Mesendoderm (in vitro differentiated cells): Measurements from ENCODE around the gene MRRF.
"Not testable (repeated sequence)": the region's sequence is repeated elsewhere in the genome, so short reads cannot be mapped to it uniquely, and the experiment has no call there.

Experiments
- DNase-seq: peaks from one replicate; pipeline ENCODE4 v3.0.0; 2013
- H2AK5ac ChIP-seq: 2 replicates; pipeline ENCODE4 v1.6.1; 2013; ENCODE audit warnings: low read length, inconsistent platforms
- H2BK120ac ChIP-seq: 2 replicates; pipeline ENCODE4 v1.6.1; 2013; ENCODE audit warnings: low read depth, mild to moderate bottlenecking, low read length, moderate library complexity, mixed read lengths
- H2BK15ac ChIP-seq: replicated peaks from 2 replicates; pipeline ENCODE4 v1.6.1; 2013; ENCODE audit warnings: low read depth, mild to moderate bottlenecking, moderate library complexity
- H2BK5ac ChIP-seq: 2 replicates; pipeline ENCODE4 v1.6.1; 2013; ENCODE audit warnings: low read length, inconsistent platforms
- H3K18ac ChIP-seq: 2 replicates; pipeline ENCODE4 v1.6.1; 2013; ENCODE audit warnings: mild to moderate bottlenecking, low read length, mixed read lengths
- H3K23ac ChIP-seq: one replicate; pipeline ENCODE4 v1.6.1; 2013; ENCODE audit warnings: low read length
- H3K27ac ChIP-seq: 2 replicates; pipeline ENCODE4 v1.5.1; 2013; ENCODE audit warnings: low read depth, mild to moderate bottlenecking, inconsistent platforms, low read length, moderate library complexity
- H3K27me3 ChIP-seq: 2 replicates; pipeline ENCODE4 v1.6.1; 2013; ENCODE audit warnings: low read length, control low read depth, mild to moderate bottlenecking, inconsistent platforms; ENCODE audit not compliant: insufficient read depth, poor library complexity
- H3K36me3 ChIP-seq: 2 replicates; pipeline ENCODE4 v1.6.1; 2013; ENCODE audit warnings: low read length, inconsistent platforms; ENCODE audit not compliant: control insufficient read depth, insufficient read depth
- H3K4ac ChIP-seq: one replicate; pipeline ENCODE4 v1.6.1; 2013; ENCODE audit warnings: low read depth, mild to moderate bottlenecking, low read length, moderate library complexity
- H3K4me1 ChIP-seq: 2 replicates; pipeline ENCODE4 v1.6.1; 2013; ENCODE audit warnings: low read depth, low read length, inconsistent platforms; ENCODE audit not compliant: control insufficient read depth
- H3K4me2 ChIP-seq: 2 replicates; pipeline ENCODE4 v1.6.1; 2013; ENCODE audit warnings: low read length
- H3K4me3 ChIP-seq: 2 replicates; pipeline ENCODE4 v1.5.1; 2013; ENCODE audit warnings: mild to moderate bottlenecking, low read length
- H3K56ac ChIP-seq: one replicate; pipeline ENCODE4 v1.6.1; 2013; ENCODE audit warnings: low read length
- H3K79me1 ChIP-seq: 2 replicates; pipeline ENCODE4 v1.6.1; 2013; ENCODE audit warnings: low read length, inconsistent platforms
- H3K79me2 ChIP-seq: 2 replicates; pipeline ENCODE4 v1.6.1; 2013; ENCODE audit warnings: mild to moderate bottlenecking, low read length; ENCODE audit not compliant: control insufficient read depth, insufficient read depth
- H3K9ac ChIP-seq: 2 replicates; pipeline ENCODE4 v1.6.1; 2013; ENCODE audit warnings: low read length, inconsistent platforms
- H4K5ac ChIP-seq: one replicate; pipeline ENCODE4 v1.6.1; 2013; ENCODE audit warnings: low read length
- H4K8ac ChIP-seq: one replicate; pipeline ENCODE4 v1.6.1; 2013; ENCODE audit warnings: low read depth, mild to moderate bottlenecking, control low read depth, low read length, moderate library complexity
- WGBS: extraction: QIAGEN DNeasy Blood & Tissue Kit; methylation state at CpG from one replicate; pipeline ENCODE4 v1.1.7; 2013; ENCODE audit warnings: low lambda C conversion rate, missing lambda C conversion rate; ENCODE audit not compliant: insufficient coverage; ENCODE audit errors: extremely low coverage; 5-methylcytosine and 5-hydroxymethylcytosine counted together

MRRF gene

DNA sequence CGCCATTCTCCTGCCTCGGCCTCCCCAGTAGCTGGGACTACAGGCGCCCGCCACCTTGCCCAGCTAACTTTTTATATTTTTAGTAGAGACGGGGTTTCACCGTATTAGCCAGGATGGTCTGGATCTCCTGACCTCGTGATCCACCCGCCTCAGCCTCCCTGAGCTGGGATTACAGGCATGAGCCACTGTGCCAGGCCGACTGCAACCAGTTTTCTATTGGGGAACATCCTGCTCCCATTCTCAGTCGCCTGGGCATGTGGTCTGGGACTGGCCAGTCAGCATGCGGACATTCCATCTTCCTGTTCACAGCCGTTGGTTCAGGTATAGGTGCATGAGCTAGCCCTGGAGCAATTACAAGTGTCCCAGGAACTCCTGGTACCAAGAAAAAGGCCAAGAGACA is 98.4 kb downstream of the MRRF start:
- not testable (repeated sequence) for DNase-seq, H3K18ac ChIP-seq, H4K8ac ChIP-seq, H3K36me3 ChIP-seq, H4K5ac ChIP-seq, H3K56ac ChIP-seq, H2BK5ac ChIP-seq, H3K23ac ChIP-seq, H3K79me1 ChIP-seq, H2BK15ac ChIP-seq, H2BK120ac ChIP-seq, H3K27me3 ChIP-seq, H3K4ac ChIP-seq, H3K79me2 ChIP-seq, H3K4me3 ChIP-seq, H3K4me2 ChIP-seq, H3K4me1 ChIP-seq, H3K9ac ChIP-seq, H2AK5ac ChIP-seq, H3K27ac ChIP-seq
- no CpG with 5 or more reads among the region's 12 CpGs for WGBS

DNA sequence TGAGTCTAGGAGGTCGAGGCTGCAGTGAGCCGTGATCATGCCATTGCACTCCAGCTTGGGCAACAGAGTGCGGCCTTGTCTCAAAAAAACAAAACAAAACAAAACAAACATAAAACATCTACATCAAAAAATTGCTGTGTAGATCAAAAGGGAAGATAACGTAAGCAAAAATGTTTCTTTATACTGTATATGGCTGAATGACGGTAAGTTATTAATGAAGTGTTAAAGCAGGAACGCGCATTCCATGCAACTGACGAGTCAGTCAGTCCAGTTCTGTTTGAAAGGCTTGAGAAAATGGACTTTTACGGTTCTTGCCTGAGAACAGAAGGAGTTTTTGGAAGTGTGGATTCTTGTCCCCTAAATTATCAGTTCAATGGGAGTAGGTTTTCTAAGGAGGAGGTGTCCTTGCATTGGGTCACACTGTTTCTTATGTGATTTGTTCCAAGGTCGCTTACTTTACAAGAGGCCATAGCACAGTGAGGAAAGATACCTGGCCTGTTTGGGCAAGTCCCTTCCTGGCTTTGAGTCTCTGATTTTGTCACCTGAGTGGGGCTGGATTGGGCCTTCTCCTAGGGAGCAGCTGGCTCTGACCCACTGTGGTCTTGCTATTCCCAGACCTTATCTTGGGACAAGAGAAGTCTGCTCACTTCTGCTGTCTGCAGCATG is 99.6 kb downstream of the MRRF start:
- Histone ChIP-seq H2BK5ac (no peak overlapping the region), H2BK120ac (no peak overlapping the region), H3K18ac (no peak overlapping the region), H3K27me3 (no peaks in the 10 kb centered on the region), H3K9ac (no peak overlapping the region), H4K5ac (no peak overlapping the region), H3K79me1 (no peaks in the 10 kb centered on the region), H3K4me2 (no peak overlapping the region), H2AK5ac (no peak overlapping the region), H3K4me3 (no peak overlapping the region), H3K4ac (no peak overlapping the region), H3K56ac (no peak overlapping the region), H3K23ac (no peak overlapping the region), H3K79me2 (no peaks in the 10 kb centered on the region), H3K36me3 (no peaks in the 10 kb centered on the region), H3K4me1 (no peaks in the 10 kb centered on the region), H3K27ac (no peak overlapping the region), H2BK15ac (no peak overlapping the region), H4K8ac (no peak overlapping the region)
- DNase-seq: no peak
- 100% methylated on average over 2 of the region's 10 CpGs for WGBS

DNA sequence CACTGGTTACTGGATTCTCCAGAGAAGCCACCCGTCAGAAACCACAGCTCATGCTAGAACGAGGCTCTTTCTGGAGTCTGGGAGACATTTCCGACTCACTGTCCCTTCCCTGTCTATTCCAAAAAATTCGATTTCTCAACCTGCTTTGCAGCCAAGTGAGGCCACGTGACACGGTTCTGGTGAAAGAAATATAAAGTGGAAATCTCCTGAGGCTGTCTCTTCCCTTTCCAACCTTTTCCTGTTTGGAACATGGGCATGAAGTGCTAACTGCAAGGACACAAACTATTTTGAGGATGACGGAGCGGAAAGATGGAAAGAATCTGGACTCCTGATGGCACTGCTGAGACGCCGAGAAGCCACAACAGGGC is 100.1 kb downstream of the MRRF start:
- Histone ChIP-seq H3K79me1 (no peaks in the 10 kb centered on the region), H2BK120ac (no peak overlapping the region), H3K4me2 (no peak overlapping the region), H3K18ac (no peak overlapping the region), H3K36me3 (no peaks in the 10 kb centered on the region), H3K4me1 (no peaks in the 10 kb centered on the region), H2BK5ac (no peak overlapping the region), H3K27me3 (no peaks in the 10 kb centered on the region), H2BK15ac (no peak overlapping the region), H3K79me2 (no peaks in the 10 kb centered on the region), H4K5ac (no peak overlapping the region), H4K8ac (no peak overlapping the region), H3K27ac (no peak overlapping the region), H2AK5ac (no peak overlapping the region), H3K9ac (no peak overlapping the region), H3K4me3 (no peak overlapping the region), H3K56ac (no peak overlapping the region), H3K23ac (no peak overlapping the region), H3K4ac (no peak overlapping the region)
- DNase-seq: no peak
- WGBS: no CpG with 5 or more reads among the region's 10 CpGs

DNA sequence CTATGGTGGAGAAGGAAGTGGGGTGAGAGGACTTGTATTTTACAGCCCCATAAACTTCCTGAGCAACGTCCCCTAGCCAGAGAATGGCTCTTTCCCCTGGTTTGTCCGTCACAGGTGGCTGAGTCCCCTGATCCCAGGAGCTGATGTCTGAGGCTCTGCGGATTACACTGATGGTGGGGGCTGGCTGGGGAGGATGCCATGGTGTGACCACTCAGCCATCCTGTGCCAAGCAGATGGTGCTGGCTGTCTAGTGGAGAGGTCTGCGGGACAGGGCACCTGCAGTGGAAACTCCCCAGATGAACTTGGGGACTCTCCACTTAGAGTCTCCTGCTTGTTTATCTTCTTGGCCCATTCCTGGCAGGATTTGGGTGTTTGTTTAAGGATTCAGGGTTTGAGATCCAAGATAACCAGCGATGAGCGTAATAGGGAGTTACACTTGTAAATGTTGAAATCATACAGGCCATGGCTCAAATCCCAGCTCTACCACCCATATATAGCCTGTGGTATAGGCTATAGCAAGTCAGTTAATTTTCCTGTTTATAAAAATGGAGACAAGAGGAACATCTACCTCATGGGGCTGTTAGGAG is 101.5 kb downstream of the MRRF start:
- WGBS: no CpG with 5 or more reads among the region's 6 CpGs
- H3K4me1 ChIP-seq: no peaks in the 10 kb centered on the region
- no peak for DNase-seq

DNA sequence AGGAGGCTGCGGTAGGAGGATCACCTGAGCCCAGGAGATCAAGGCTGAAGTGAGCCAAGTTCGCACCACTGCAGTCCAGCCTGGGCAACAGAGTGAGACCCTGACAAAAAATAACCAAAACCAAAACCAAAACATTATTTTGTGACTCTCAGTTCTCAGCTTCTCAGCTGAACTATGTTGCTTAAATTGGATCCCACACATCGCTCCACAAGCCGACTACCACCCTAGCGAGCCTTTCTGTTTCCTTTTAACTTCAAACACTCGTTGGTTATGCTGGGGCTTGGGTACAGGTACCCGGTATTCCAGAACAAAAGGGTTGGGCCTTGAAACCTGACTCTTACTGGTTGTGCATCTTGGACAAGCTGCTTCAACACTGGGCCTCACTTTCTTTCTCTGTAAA is 102.4 kb downstream of the MRRF start:
- Histone ChIP-seq H2BK120ac (no peak overlapping the region), H3K18ac (no peak overlapping the region), H3K4me1 (no peaks in the 10 kb centered on the region), H3K9ac (no peak overlapping the region), H3K36me3 (no peaks in the 10 kb centered on the region), H3K23ac (no peak overlapping the region), H4K5ac (no peak overlapping the region), H2BK5ac (no peak overlapping the region), H3K56ac (no peak overlapping the region), H3K4me2 (no peak overlapping the region), H3K4ac (no peak overlapping the region), H3K27me3 (peaks cover 10% of the 10 kb centered on the region), H2BK15ac (no peak overlapping the region), H3K79me1 (no peaks in the 10 kb centered on the region), H3K27ac (no peak overlapping the region), H4K8ac (no peak overlapping the region), H3K4me3 (no peak overlapping the region), H2AK5ac (no peak overlapping the region), H3K79me2 (no peaks in the 10 kb centered on the region)
- no CpG with 5 or more reads among the region's 7 CpGs for WGBS
- no peak for DNase-seq

More for the DNA sequence above, 101.5 kb downstream of the MRRF start:
- Histone ChIP-seq H3K36me3 (no peaks in the 10 kb centered on the region), H2BK120ac (no peak overlapping the region), H3K27ac (no peak overlapping the region), H3K27me3 (peaks cover 4% of the 10 kb centered on the region), H2AK5ac (no peak overlapping the region), H2BK5ac (no peak overlapping the region), H3K4me3 (no peak overlapping the region), H3K4ac (no peak overlapping the region), H3K56ac (no peak overlapping the region), H3K23ac (no peak overlapping the region), H2BK15ac (no peak overlapping the region), H3K79me2 (no peaks in the 10 kb centered on the region), H3K4me2 (no peak overlapping the region), H3K9ac (no peak overlapping the region), H3K79me1 (no peaks in the 10 kb centered on the region), H4K8ac (no peak overlapping the region), H3K18ac (no peak overlapping the region), H4K5ac (no peak overlapping the region)
